Heart left ventricle (tissue), 13 donors: Measurements from ENCODE around the gene USF2.

ENCODE experiments used
- POLR2A ChIP-seq, 2 donors: fragments of 450-650 bp; IDR thresholded peaks; one replicate each; pipeline ENCODE4 v1.6.1; 2017; ENCODE audit warnings: antibody characterized with exemption in 2 of 2, mild to moderate bottlenecking in 2 of 2, moderate library complexity in 2 of 2
- TF ChIP-seq, protein P1 (sequence below), 12 donors: fragments of 200-600 bp; sonication (generic) in 4 of 12; IDR thresholded peaks; one replicate each; pipeline versions ENCODE4 v1.5.0 to v1.8.0; 2018 to 2022; ENCODE audit warnings: antibody characterized with exemption in 12 of 12, mild to moderate bottlenecking in 5 of 12
- donor health status: ischemic (EF 13 %, LVEDD 7.1; RV severe dilation, severe dysfunction).
- donor health status: DM: no; HTN: yes; CAD: no.
- donor health status: DM: no; HTN: no; CAD: no.
- donor health status: ischemic (EF 25% LVEDD 6.9; RV normal size, moderate dysfunction).
- donor health status: ischemic (EF 25% LVEDD 5.7; RV mildly dilated, moderate dysfunction).
- donor health status: ischemic (EF 35%, LVEDD 5.7; RV mildly dilated, moderate dysfunction).
- donor health status: nonischemic (EF 11% LVEDD 7.7; RV severe dilation, severe dysfunction).
- donor health status: DM: yes; HTN: yes; CAD: no.
- donor health status: PGD.
- donor health status: ischemic (EF 29% LVEDD 5.4; RV normal size, mild dysfunction).
- donor health status: nonischemic (EF 23%, LVEDD 6.1; RV moderate dilation, normal function).

DNA sequence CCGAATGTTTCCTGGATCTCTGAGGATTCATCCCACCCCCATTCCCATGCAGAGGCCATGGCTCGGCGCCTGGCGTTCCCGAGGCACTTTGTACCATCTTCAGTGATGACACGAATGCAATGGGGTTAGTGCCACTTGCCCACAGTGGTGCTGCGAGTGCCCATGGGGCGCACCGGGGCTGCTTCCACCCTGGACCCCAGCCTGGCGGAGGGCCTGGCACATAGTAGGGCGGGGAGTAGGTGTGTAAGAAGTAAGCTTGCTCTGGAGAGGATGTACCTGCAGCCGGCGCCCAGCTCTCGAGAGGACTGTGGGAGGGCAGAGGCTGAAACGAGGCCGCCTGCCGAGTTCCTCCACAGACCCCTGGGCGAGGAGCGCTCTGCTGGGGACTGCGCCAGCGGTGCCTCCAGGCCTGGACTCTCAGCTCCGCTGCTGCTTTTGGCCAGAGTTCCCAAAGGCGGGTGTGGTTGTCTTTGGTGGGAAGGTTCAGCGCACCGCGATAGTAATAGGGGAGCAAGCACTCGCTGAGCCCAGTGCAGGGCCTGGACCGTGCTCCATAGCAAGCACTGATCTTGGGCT is 8.0 kb downstream of the USF2 start:
- TF ChIP-seq, protein P1, sequence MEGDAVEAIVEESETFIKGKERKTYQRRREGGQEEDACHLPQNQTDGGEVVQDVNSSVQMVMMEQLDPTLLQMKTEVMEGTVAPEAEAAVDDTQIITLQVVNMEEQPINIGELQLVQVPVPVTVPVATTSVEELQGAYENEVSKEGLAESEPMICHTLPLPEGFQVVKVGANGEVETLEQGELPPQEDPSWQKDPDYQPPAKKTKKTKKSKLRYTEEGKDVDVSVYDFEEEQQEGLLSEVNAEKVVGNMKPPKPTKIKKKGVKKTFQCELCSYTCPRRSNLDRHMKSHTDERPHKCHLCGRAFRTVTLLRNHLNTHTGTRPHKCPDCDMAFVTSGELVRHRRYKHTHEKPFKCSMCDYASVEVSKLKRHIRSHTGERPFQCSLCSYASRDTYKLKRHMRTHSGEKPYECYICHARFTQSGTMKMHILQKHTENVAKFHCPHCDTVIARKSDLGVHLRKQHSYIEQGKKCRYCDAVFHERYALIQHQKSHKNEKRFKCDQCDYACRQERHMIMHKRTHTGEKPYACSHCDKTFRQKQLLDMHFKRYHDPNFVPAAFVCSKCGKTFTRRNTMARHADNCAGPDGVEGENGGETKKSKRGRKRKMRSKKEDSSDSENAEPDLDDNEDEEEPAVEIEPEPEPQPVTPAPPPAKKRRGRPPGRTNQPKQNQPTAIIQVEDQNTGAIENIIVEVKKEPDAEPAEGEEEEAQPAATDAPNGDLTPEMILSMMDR (IDR thresholded peaks at IDR 0.05) = no peak
- no peak for TF ChIP-seq POLR2A (IDR thresholded peaks at IDR 0.05)
